Fibroblast of upper back skin (primary cell): ENCODE measurements around the gene MRTFA.
"Not testable (repeated sequence)": the region's sequence is repeated elsewhere in the genome, so short reads cannot be mapped to it uniquely, and the experiment has no call there.

Source experiments
- DNase-seq: peaks from one replicate; pipeline ENCODE4 v3.0.0-alpha.2; 2013

The MRTFA gene

DNA sequence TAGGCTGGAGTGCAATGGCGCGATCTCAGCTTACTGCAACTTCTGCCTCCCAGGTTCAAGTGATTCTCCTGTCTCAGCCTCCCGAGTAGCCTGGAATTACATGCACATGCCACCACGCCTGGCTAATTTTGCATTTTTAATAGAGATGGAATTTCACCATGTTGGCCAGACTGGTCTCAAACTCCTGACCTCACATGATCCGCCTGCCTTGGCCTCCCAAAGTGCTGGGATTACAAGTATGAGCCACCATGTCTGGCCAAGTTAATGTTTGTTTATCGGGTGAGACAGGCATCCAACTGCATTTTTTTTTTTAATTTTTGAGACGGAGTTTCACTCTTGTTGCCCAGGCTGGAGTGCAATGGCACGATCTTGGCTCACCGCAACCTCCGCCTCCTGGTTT, 20.1 kb upstream of the MRTFA start:
- not testable (repeated sequence) for DNase-seq

DNA sequence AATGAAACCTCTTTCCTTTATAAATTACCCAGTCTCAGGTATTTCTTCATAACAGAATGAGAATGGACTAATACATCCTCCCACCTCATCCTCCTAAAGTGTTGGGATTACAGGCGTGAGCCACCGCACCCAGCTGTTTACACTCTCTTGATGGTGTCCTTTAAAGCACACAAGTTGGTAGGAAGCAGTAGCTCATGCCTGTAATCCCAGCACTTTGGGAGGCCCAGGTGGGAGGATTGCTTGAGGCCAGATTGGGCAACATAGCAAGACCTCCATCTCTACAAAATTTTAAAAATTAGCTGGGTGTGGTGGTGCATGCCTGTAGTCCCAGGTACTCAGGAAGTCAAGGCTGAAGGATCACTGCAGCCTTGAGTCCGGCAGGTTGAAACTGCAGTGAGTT, 19.4 kb upstream of the MRTFA start:
- not testable (repeated sequence) for DNase-seq

DNA sequence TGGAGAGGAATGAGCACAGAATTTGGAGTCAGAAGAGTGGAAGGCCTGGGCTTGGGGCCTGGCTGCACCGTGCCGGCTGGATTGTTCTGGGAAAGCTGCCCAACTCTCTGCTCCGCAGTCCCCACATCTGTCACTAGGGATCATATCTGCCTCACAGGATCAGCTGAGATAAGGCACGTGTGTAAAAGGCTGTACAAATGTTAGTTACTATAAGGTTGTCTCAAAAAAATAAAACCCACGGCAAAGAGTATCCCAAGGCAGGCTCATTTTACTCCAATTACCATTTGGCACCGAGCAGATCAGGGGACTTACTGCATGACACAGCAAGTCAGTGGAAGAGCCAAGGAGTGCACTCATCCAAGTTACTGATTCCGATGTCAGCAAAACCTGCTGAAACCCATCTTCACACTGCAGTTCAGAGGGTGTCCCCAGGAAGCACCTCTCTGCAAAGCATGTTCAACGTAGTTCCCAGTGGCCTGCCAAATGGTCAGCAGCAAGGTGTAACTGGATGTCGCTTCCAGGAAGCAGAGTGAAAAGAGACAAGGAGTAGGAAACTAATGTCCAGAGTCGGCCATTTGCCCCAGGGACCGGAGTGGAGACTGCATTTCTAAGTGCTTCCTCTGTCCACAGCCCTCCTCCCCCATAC, 18.1 kb upstream of the MRTFA start:
- DNase-seq: peak; percentile 70

DNA sequence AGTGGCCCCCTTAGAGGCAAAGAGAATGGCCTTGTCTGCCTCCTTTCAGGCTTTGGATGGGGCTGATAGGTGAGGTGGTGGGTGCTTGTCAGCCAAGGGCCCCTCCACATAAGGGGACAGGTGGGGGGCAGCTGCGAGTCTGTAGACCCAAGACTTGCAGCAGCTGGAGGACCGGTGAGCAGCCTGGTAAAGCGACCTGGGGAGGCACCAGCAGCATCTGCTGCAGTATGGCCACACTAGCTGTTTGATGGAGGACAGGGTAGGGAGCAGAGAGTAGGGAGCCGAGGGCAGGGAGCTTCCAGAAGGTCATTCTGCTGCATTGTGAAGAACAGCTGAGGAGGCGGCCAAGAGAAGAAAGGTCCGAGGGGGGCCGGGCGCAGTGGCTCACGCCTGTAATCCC, 16.8 kb upstream of the MRTFA start:
- no peak for DNase-seq

DNA sequence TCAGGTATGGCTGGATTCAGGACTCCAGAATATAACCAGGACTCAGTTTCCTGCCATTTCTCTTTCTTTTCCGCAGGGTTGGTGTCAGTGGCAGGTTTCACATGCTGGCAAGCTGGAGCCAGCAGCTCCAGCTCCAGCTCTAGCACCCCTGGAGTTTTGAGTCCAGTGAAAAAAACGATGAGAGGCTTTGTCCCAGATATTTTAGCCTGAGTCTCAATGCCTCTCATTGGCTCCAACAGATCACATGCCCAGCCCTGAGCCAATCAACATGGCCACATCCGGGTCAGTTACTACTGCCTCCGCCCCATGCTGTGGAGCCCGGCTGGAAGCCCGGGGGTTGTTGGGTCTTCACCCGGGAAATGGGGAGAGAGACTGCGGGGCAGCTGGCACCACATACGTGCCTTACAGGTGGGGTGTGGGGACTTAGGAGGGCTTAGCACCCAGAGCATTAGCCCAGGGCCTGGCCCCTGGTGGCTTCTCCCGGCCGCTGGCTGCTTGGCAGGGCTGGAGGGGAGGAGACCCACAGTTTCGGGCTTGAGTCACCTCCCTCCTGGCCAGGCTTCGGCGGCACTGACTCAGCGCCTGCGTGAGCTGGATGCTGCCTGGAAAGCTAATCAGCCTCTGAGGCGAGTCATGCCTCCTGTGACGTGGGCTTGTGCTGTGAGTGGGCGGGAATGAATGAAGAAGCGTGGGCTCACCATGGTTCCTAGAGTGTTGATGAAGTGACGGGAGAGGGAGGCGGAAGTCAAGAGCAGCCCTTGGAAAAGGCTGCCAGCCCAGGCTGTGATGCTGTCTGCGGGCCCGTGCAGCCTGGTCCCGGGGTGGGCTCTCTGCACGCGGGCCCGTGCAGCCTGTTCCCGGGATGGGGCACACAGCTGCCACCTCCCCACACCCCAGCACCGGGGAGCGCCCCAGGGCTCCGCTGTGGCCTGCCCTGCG, 15.3 kb upstream of the MRTFA start:
- peak; percentile 99 for DNase-seq

DNA sequence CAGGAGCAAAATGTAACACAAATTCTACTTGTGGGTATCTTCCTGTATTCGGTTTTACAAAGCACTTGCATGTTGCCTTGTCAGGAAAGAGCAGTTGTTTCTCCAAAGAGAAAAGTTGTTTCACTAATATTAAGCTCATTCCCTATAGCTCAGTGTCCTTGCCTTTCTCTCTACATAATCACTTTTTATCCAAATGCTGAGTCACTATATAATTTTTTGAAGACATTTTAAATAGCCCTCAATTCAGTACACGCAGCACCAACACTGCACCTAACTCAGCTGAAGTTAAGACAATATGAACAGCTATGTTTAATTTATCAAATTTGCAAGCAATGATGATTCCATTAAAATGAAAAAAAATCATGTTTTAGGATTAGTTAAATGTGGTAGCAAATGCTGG, 14.5 kb upstream of the MRTFA start:
- no peak for DNase-seq

DNA sequence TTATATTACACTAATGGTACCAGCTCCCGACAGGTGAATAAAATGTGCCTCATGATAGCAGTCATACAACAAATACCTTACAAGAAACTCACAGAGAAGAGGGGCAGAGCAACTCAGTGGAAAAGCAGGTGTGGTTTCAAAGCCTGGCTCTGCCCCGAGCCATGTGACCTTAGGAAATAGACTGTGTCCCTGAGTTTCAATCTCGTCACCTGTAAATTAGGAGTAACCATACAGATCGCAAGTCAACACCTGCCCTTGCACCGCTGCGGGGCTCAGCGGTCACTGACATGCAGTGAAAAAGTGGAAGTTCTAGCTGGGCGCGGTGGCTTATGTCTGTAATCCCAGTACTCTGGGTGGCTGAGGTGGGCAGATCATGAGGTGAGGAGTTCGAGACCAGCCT, 11.9 kb upstream of the MRTFA start:
- DNase-seq: no peak

DNA sequence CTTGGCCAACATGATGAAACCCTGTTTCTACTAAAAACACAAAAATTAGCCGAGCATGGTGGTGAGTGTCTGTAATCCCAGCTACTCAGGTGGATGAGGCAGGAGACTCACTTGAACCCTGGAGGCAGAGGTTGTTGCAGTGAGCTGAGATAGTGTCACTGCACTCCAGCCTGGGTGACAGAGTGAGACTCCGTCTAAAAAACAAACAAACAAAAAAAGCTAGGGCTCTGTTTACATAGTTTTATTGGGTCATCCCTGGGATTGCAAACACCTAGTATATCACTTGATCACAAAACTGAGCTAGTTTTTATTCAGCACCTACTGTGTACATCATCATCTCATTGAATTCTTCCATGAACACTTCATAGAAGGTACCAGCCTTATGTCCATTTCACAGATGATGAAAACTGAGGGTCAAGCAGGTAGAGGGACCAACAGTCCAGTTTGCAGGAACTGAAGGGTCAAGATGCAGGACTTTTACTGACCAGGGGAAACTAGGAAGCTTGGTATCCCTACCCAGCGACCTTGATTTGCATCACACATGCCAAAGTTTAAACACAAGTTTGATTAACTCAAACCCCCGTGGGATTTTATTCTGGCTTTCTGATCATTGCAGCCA, 9.2 kb upstream of the MRTFA start:
- no peak for DNase-seq

DNA sequence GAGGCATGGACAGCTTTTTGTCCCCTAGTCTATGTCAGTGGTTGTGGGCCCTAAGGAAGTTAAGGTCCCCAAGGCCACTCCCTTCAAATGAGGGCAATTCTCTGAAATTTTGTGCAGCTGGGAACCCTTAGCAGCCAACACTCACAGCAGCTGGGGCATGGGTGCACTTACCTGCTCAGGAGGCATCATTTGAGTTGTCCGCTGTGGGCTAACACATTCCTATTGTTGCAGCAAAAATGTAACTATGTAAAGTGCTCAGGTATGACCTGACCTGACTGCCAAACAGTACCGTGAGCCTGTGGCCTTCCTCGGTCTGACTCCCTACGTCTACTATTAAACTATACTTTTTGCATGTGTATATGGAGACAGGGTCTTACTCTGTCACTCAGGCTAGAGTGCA, 5.8 kb upstream of the MRTFA start:
- DNase-seq: no peak

DNA sequence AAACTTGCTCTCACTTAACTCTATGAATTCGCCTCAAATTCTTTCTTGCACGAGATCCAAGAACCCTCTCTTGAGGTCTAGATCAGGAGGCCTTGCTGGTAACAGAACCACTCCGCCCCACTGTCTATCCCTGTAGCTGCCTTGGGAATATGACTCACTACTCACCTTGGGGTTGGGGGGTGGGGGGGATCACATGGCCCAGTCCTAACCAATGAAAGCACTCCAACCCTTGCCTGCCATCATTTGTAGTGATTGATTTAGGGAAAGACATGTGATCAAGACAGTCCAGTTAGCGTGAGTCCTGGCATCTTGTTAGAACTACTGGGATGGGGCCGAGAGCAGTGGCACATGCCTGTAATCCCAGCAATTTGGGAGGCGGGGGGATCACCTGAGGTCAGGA, 4.8 kb upstream of the MRTFA start:
- no peak for DNase-seq

DNA sequence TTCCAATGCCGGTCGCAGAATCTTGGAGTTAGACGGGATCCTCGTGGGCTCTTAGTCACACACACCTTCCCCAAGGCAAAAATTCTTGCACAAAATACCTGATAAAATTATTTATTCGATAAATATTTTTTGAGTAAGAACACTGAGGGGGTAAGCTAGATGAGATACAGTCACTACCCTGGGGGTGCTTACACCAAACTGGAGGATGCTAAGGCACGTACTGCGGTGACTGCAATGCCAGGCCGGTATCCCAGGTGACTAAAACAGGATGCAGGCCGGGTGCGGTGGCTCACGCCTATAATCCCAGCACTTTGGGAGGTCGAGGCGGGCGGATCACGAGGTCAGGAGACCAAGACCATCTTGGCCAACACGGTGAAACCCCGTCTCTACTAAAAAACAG, 1.7 kb upstream of the MRTFA start:
- DNase-seq: no peak

DNA sequence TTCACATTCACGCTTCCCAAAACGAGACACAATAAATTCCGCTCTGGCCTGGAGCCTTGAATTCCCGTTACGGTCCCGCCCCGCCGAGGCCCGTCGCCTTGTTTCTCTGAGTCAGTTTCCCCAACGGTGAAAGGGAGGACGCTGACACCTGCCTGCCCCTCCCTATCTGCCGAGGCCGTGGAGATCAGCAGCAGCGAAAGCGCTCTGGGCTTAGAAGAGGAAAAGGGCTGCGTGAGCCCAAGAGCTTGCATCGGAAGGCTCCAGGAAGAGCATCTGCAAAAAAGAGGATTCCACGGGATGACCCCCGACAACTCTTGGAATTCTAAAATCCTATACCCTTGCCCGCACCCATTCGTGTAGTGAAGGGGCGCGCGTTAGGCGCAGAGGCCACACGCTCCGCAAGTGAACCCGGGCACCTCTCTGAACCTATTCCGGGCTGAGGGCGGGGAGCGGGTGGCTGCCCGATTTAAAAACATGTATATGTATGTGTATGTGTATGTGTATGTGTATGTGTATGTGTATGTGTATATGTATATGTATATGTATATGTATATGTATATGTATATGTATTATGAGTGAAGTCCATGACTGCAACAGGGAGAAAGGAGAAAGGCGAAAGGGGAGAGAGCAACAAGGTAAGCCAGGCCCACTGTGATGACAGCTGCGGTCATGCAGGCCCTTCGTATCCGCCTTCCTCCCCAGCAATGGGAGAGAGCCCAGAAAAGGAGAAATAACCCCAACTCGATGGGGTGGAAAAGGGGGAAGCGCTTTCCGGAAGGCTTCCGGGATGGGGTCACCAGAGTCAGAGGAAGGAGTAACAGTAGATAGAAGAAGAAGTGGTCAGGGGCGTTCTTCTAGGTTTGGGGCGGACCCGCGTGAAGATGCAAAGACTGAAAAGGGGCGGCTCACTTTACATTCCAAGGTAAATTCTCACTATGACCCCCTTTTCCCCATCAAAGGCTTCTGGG, 948 bp upstream of the MRTFA start:
- no peak for DNase-seq

DNA sequence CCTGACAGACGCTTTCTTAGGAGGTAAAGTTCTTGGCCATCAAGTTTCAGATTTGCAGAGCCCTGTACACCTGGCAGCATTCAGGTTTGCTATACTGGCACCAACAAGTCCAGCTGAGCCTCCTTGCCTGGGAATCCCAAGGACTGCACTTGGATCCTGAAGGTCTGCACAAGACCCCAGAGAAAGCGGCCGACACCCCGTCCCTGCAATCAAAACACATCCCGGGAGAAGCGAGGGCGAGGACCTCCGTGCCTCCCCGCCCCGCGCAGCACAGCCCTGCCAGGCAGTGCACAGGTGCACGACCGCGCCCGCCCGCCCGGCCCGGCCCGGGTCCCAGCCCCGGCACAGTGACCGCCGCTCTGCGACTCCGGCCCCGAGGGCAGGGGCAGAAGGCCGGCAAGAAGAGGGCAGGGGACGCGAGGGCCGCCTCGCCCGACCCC, 559 bp downstream of the MRTFA start:
- DNase-seq: no peak

DNA sequence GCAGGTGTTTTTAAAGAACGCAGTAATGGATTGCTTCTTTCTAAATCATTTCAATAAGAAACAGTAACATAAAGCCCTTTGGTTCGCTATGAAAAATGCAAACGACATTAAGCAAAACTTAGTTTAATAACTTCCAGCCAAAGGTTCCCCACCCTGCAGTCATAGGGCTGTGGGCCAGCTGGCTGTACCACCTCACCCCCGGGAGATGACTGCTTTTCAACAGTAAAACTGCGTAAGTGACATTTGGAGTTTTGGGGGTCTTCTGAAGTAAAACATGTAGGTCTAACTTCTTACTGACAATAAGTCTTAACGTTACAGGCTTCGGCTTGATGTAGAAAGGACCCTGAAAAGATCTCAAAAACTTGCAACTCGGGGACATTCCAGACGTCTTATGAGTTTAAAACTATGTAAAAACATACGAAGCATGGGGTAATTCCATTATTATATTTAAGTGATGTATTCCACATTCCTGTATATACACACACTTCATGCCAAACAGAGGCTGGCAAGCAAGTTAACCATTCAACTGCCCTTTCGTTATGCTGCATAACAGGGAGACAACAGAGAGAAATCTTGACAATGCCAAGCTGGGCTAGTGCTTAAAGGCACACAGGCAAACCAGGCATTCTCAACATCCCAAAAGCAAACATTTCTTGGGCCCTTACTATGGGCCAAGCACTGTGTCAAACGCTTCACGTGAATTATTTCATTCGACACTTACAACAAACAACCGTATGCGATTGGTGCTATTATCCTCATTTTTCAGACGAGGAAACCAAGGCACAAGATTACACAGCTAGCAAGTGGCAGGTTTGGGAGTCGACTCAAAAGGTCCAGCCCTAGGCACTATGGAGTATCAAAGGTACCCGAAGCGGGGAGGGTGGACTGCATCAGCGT, 1.2 kb downstream of the MRTFA start:
- peak; percentile 44 for DNase-seq

DNA sequence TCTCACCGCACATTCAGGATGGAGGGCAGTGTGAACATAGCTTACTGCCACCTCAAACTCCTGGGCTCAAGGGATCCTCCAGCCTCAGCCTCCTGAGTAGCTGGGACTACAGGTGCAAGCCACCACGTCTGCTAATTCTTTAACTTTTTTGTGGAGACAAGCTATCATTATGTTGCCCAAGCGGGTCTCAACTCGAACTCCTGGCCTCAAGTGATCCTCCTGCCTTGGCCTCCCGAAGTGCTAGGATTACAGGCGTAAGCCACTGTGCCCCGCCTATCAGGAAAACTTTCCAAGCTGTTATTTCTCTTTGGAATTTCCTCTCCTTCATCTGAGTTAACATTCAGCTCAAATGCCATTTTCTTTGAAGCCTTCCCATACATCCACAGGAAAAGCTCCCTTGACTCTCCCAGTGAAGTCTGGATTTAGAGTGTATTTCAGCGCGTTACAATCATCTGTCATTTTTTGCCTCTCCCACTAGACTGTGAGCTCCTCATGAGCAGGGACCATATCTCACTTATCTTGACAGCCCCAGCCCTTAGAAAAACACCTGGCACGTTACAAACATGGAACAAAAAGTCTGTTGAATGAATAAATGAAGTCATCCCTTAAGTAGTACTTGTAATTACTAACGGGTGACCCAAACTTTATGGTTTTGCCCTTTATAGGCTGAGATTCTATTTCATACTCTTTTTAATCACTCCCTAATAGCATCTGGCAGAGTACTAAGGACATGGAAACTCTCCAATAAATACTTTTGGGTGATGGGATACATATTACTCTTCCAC, 2.2 kb downstream of the MRTFA start:
- DNase-seq: no peak

DNA sequence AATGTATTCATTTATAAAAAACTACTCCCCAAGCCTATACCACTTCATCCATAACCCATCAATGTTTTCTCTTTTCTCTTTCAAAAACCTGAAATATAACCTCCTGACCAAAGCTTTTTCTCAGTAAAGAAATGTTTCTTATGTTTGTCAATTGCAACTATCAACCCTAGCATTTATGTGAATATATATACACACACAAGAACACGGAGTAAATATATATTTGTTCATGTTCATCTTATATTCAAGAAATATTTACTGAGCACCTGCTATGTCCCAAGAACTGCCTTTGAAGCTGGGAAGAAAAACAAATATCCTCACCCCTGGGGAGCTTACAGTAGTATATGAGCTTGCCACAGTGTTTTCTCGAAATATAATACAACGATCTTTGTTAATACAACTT, 3.5 kb downstream of the MRTFA start:
- DNase-seq: no peak

DNA sequence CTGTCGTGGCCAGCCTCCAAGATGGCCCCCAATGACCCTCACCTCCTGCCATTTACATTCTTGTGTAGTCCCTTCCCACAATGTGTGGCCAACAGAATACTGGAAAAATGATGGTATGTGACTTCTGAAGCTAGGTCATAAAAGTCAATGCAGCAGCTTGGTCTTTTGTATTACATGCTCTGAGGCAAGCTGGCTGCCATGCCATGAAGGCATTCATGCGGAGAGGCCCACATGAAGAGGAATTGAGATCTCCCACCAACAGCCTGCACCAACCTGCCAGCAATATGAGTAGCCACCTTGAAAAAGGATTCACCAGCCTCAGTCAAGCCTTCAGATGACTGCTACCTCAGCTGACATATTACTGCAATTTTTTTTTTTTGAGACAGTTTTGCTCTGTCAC, 4.6 kb downstream of the MRTFA start:
- DNase-seq: no peak

DNA sequence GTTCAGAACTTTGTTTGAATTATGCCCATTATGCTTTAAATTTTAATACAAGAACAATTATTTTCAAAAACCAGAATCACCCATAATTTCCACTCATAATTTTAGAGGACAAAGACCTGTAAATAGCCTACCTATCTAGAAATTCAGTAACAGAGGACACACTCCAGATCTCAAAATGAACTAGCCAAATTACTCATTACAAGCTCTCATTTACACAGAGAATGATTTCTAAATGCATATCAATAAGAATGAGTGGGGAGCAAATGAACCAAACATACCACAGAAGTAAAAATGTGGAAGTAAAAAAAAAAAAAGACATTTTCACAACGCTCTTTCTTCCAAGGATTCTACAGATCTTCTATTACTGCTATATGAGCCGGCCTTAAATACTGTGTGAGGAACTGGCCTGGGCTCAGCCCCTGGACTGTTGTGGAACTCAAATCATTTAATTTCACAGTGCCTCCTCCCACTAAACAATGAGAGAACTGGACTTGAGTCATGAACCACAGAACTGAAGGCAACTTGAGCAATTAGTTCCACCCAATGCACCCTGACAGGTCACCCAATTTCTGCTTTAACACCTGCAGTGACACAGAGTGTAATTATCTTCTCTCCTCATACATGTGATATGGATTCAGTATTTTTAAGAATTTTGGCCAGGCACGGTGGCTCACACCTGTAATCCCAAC, 8.0 kb downstream of the MRTFA start:
- peak; percentile 61 for DNase-seq

DNA sequence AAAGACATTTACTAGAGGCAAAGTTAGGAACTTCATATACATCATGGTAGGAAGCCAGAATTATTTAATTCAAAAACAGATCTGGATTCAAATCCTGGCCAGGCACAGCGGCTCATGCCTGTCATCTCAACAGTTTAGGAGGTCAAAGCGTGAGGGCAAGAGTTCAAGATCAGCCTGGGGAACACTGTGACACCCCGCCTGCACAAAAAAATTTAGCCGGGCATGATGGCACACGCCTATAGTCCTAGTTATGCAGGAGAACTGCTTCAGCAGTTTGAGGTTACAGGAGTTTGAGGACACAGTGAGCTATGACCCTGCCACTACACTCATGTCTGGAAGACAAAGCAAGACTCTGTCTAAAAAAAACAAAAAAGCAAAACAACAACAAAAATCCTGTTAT, 8.9 kb downstream of the MRTFA start:
- DNase-seq: no peak

DNA sequence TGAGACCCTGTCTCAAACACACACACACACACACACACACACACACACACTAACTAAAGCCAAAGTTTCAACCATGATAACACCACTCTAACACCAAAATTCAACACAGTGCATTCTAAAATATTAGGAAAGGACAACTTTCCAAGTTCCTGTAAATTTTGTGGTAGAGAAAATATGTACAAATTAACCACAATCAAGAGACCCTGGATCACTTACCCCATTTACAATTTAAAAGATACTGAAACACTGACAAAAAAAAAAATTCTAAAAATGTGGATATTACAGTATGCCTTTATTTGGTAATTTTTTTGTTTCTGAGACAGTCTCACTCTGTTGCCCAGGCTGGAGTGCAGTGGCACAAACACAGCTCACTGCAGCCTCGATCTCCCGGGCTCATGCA, 9.7 kb downstream of the MRTFA start:
- DNase-seq: peak; percentile 77
